GM12878 (cell line): ENCODE data around the gene HIP1. TPM values are rescaled to one million over a fixed set of nuclear protein-coding genes. Genes with fewer than 3 reads are reported as not detected.
"Not testable (repeated sequence)": the region's sequence is repeated elsewhere in the genome, so short reads cannot be mapped to it uniquely, and the experiment has no call there.

Experiments used
- ATAC-seq: fragments of 200-7000 bp; cut with Tn5 transposase; 3 replicates; pipeline ENCODE4 v1.9.1; 2020; ENCODE audit warnings: mild to moderate bottlenecking, moderate library complexity
- BruUV-seq: library from RNA; stranded (reverse); fragments of 400-500 nt; replicated peaks from 2 replicates; lab custom pipeline; 2021; lab: Mats Ljungman, UMichigan
- CTCF ChIA-PET: fragments of 300-600 bp; sonication (Branson Sonifier 250); formaldehyde crosslinking; extraction: SDS; loops from one replicate; lab custom pipeline; 2021; ENCODE audit warnings: inconsistent platforms; lab: Yijun Ruan, JAX
- POLR2A ChIA-PET: fragments of 350-600 bp; formaldehyde crosslinking; extraction: SDS; loops from one replicate; lab custom pipeline; 2021; ENCODE audit warnings: inconsistent platforms; lab: Charles Lee
- RAD21 ChIA-PET: fragments of 300-600 bp; sonication (Branson Sonifier 250); formaldehyde crosslinking; loops from one replicate; lab custom pipeline; 2023; ENCODE audit warnings: antibody characterized with exemption; ENCODE audit not compliant: unreplicated experiment; lab: Charles Lee
- SMC1A ChIA-PET: fragments of 300-600 bp; sonication (Branson Sonifier 250); formaldehyde crosslinking; loops from one replicate; lab custom pipeline; 2023; ENCODE audit not compliant: unreplicated experiment, uncharacterized antibody; lab: Charles Lee
- DNase-seq: peaks from one replicate; pipeline ENCODE4 v3.0.0-alpha.2; 2011; ENCODE audit warnings: low read depth, low spot score
- FAIRE-seq: peaks from 3 replicates; lab custom pipeline; 2011; peaks lifted over from hg19 to GRCh38; lab: Jason Lieb, UNC
- H2AFZ ChIP-seq: 2 replicates; pipeline ENCODE4 v1.6.0; 2011; ENCODE audit warnings: low read depth, low read length, control low read depth; ENCODE audit not compliant: control insufficient read depth
- H3K27ac ChIP-seq: 2 replicates; pipeline ENCODE4 v1.5.1; 2011; ENCODE audit warnings: control low read depth; ENCODE audit not compliant: control insufficient read depth, insufficient read depth
- H3K27me3 ChIP-seq, 2 experiments: replicated peaks in 1 of 2; 2 replicates each; pipeline versions ENCODE4 v1.6.0 to v1.6.1; 2011; ENCODE audit warnings: low read length in 1 of 2; ENCODE audit not compliant: control insufficient read depth in 2 of 2, insufficient read depth in 2 of 2
- H3K36me3 ChIP-seq, 2 experiments: 2 replicates each; pipeline ENCODE4 v1.5.1; 2011; ENCODE audit warnings: low read length in 1 of 2; ENCODE audit not compliant: control insufficient read depth in 2 of 2, insufficient read depth in 2 of 2
- H3K4me1 ChIP-seq: 2 replicates; pipeline ENCODE4 v1.6.1; 2011; ENCODE audit warnings: mild to moderate bottlenecking, low read length, moderate library complexity, mixed read lengths; ENCODE audit not compliant: control insufficient read depth, insufficient read depth
- H3K4me2 ChIP-seq: 2 replicates; pipeline ENCODE4 v1.6.0; 2011; ENCODE audit warnings: control low read depth; ENCODE audit not compliant: control insufficient read depth, insufficient read depth
- H3K4me3 ChIP-seq: fragments of 200-600 bp; sonication (generic); 2 replicates; pipeline ENCODE4 v1.5.1; 2016
- H3K79me2 ChIP-seq: 2 replicates; pipeline ENCODE4 v1.6.0; 2011; ENCODE audit warnings: low read length; ENCODE audit not compliant: control insufficient read depth, insufficient read depth
- H3K9ac ChIP-seq: 2 replicates; pipeline ENCODE4 v1.8.0; 2011; ENCODE audit warnings: low read length, control low read depth, mixed read lengths; ENCODE audit not compliant: control insufficient read depth, insufficient read depth
- H3K9me3 ChIP-seq: replicated peaks from 3 replicates; pipeline ENCODE4 v1.5.1; 2011; ENCODE audit warnings: mild to moderate bottlenecking, low read length; ENCODE audit not compliant: control insufficient read depth, insufficient read depth
- H4K20me1 ChIP-seq: 2 replicates; pipeline ENCODE4 v1.6.0; 2011; ENCODE audit not compliant: control insufficient read depth, insufficient read depth
- EED ChIP-seq: sonication (generic); IDR thresholded peaks from 2 replicates; pipeline ENCODE4 v1.6.1; 2016; ENCODE audit warnings: antibody characterized with exemption, low read depth
- IKZF1 ChIP-seq: fragments of 450-650 bp; conservative IDR thresholded peaks from 2 replicates; pipeline ENCODE4 v1.6.1; 2017; ENCODE audit warnings: antibody characterized with exemption, mild to moderate bottlenecking
- IRF4 ChIP-seq: IDR thresholded peaks from 2 replicates; pipeline ENCODE4 v1.6.1; 2011; ENCODE audit warnings: low read depth, low read length
- KDM1A ChIP-seq: fragments of 200-600 bp; sonication (generic); IDR thresholded peaks from 2 replicates; pipeline ENCODE4 v1.6.1; 2016; ENCODE audit warnings: borderline replicate concordance
- MTA2 ChIP-seq: fragments of 450-650 bp; IDR thresholded peaks from 2 replicates; pipeline ENCODE4 v1.6.1; 2016; ENCODE audit warnings: low read depth, mild to moderate bottlenecking, moderate library complexity
- NRF1 ChIP-seq: conservative IDR thresholded peaks from 2 replicates; pipeline ENCODE4 v1.6.1; 2011; ENCODE audit warnings: mild to moderate bottlenecking, low read depth, low read length, improper control_type of control experiment
- RAD51 ChIP-seq: fragments of 450-650 bp; IDR thresholded peaks from 2 replicates; pipeline ENCODE4 v1.6.1; 2016; ENCODE audit warnings: moderate library complexity, mild to moderate bottlenecking, inconsistent platforms
- RELB ChIP-seq: fragments of 450-650 bp; IDR thresholded peaks from 2 replicates; pipeline ENCODE4 v1.6.1; 2017; ENCODE audit warnings: low read depth, mild to moderate bottlenecking, moderate library complexity
- RUNX3 ChIP-seq: IDR thresholded peaks from 2 replicates; pipeline ENCODE4 v1.6.1; 2012; ENCODE audit warnings: low read length, inconsistent platforms
- WGBS: methylation state at CpG from one replicate; pipeline ENCODE4 v1.1.6; 2016; ENCODE audit warnings: low lambda C conversion rate; ENCODE audit not compliant: insufficient replicate concordance, insufficient coverage; ENCODE audit errors: missing lambda C conversion rate; 5-methylcytosine and 5-hydroxymethylcytosine counted together
- in situ Hi-C: fragments of 300-500 bp; cut with MboI; formaldehyde crosslinking; loops from 9 replicates; pipeline ENCODE4 v1.14.3; 2018; ENCODE audit warnings: mixed read lengths
- intact Hi-C: fragments of 100-400 bp; cut with micrococcal nuclease; formaldehyde crosslinking; loops from one replicate; pipeline ENCODE4 v1.14.2; 2022; ENCODE audit not compliant: unreplicated experiment
- polyA plus RNA-seq, 11 experiments: library from polyadenylated mRNA; depleted of rRNA in 4 of 11; unstranded in 6 of 11; stranded (reverse) in 5 of 11; fragments of >200 nt; fragmentation: Nextera tagmentation in 4 of 11; fragmentation: Illumina TruSeq in 1 of 11; extraction: Ambion mirVana in 4 of 11; extraction: Trizol in 1 of 11; gene quantifications; 1 replicate in 1 of 11; 2 replicates in 10 of 11; pipeline versions ENCODE4 v1.2.1 to v1.2.3, GENCODE V29; 2011 to 2016; ENCODE audit warnings: inconsistent platforms in 2 of 11, missing spikeins in 2 of 11, low read depth in 1 of 11
- total RNA-seq, 4 experiments: library from RNA; depleted of rRNA in 3 of 4; stranded (reverse); fragments of >200 nt in 3 of 4; fragmentation: Illumina TruSeq in 1 of 4; extraction: Trizol in 1 of 4; gene quantifications; 2 replicates each; pipeline versions ENCODE4 v1.2.1 to v1.2.3, GENCODE V29; 2013 to 2021

HIP1 gene
- total and polyA plus RNA-seq, 10 of the 15 experiments (the other 5 are each of a cell fraction or from before 2014, with no cell fraction given) = 1.2 to 9.7 (median 3.2) TPM

GRCh38 chr7:75727881-75728593 is 10.7 kb downstream of the HIP1 start:
- RAD21 ChIA-PET = interaction anchor here (0.7 to 1.5 kb wide), 4 partner anchors 11 to 86 kb away, joined by 3 to 10 read pairs (median 4); partner anchors contain the start of gene HIP1
- H3K9me3 ChIP-seq = no peaks in the 10 kb centered on the region
- in situ Hi-C loops = no loop called here
- no peak for TF ChIP-seq IRF4
- TF ChIP-seq RAD51 = no peak
- peak; percentile 81 for TF ChIP-seq RUNX3
- TF ChIP-seq IKZF1 = 0 out of 2 replicates have a peak, but pooled peaks have one; percentile 22
- TF ChIP-seq KDM1A = no peak
- TF ChIP-seq MTA2 = peak; percentile 23; the same call in 1 of the 2 replicates
- 0 out of 2 replicates have a peak, but pooled peaks have one; percentile 28 for TF ChIP-seq EED
- TF ChIP-seq NRF1 = no peak
- no peak for TF ChIP-seq RELB
- TF ChIP-seq, all 136 proteins: peak for 4
- Histone ChIP-seq H3K4me2 (peak overlapping the region; percentile 47; the same call in 1 of the 2 replicates), H3K27me3 (no peaks in the 10 kb centered on the region), H3K27ac (peak overlapping the region; percentile 63), H3K79me2 (no peaks in the 10 kb centered on the region), H3K9ac (no peak overlapping the region), H3K4me1 (peaks cover 26% of the 10 kb centered on the region), H3K36me3 (no peaks in the 10 kb centered on the region), H2AFZ (peak overlapping the region; percentile 89), H3K4me3 (no peak overlapping the region), H4K20me1 (no peaks in the 10 kb centered on the region)
- no TSS peak for BruUV-seq
- ATAC-seq = peak; percentile 60
- intact Hi-C loops = no loop called here
- ChIA-PET CTCF (interaction anchor here (0.7 kb wide), 1 partner anchor 49 kb away, joined by 3 read pairs; no protein-coding TSS in a partner anchor), SMC1A (interaction anchor here (1.1 kb wide), 1 partner anchor 12 kb away, joined by 4 read pairs; no protein-coding TSS in a partner anchor), POLR2A (interaction anchor here (0.5 to 0.6 kb wide), 2 partner anchors 14 to 637 kb away, joined by 3 to 4 read pairs; no protein-coding TSS in a partner anchor)
- DNase-seq = no peak
- WGBS = 41% methylated on average over 8 of the region's 8 CpGs
- FAIRE-seq = no peak

GRCh38 chr7:75727351-75727750 is 11.4 kb downstream of the HIP1 start:
- not testable (repeated sequence) for H3K4me2 ChIP-seq

More at GRCh38 chr7:75727351-75727750, 11.4 kb downstream of the HIP1 start:
- FAIRE-seq, DNase-seq, in situ Hi-C loops, H3K9me3 ChIP-seq, intact Hi-C loops, H3K27me3 ChIP-seq, H4K20me1 ChIP-seq, POLR2A ChIA-PET, H3K27ac ChIP-seq, SMC1A ChIA-PET, H2AFZ ChIP-seq, H3K9ac ChIP-seq, H3K4me3 ChIP-seq, H3K36me3 ChIP-seq, BruUV-seq, ATAC-seq, H3K79me2 ChIP-seq: not testable (repeated sequence)
- WGBS = 81% methylated on average over 6 of the region's 6 CpGs
- ChIA-PET CTCF (interaction anchor here (0.7 kb wide), 1 partner anchor 50 kb away, joined by 3 read pairs; no protein-coding TSS in a partner anchor), RAD21 (interaction anchor here (0.7 to 1.5 kb wide), 3 partner anchors 12 to 85 kb away, joined by 3 to 10 read pairs (median 4); partner anchors contain the start of gene HIP1)
- peaks cover 26% of the 10 kb centered on the region for H3K4me1 ChIP-seq
